Hematopoietic multipotent progenitor cell treated with erythropoietin and hydrocortisone succinate and interleukin-3 and kit ligand, for 6 days (in vitro differentiated cells): ENCODE results near the gene GRIN2C.
"Not testable (repeated sequence)": the region's sequence is repeated elsewhere in the genome, so short reads cannot be mapped to it uniquely, and the experiment has no call there.

ENCODE experiments used
- DNase-seq: peaks from one replicate; pipeline ENCODE4 v3.0.0-alpha.2; 2015

The GRIN2C gene

GRCh38 chr17:74859459-74860228 lies at the start of gene GRIN2C:
TSS of gene GRIN2C (minus strand) at chr17:74859885. CDS start at chr17:74855092, 4,793 bp downstream.
- DNase-seq = no peak

- not testable (repeated sequence) for DNase-seq
Observed at GRCh38 chr17:74909097-74909496, 49.4 kb upstream of the GRIN2C start.

GRCh38 chr17:74907012-74907411 lies 47.3 kb upstream of the GRIN2C start:
- no peak for DNase-seq

GRCh38 chr17:74906214-74906793 lies 46.6 kb upstream of the GRIN2C start:
- not testable (repeated sequence) for DNase-seq

- DNase-seq = no peak
Observed at GRCh38 chr17:74904687-74905409, 45.2 kb upstream of the GRIN2C start.

GRCh38 chr17:74903671-74904070 lies 44.0 kb upstream of the GRIN2C start:
- DNase-seq = no peak

- no peak for DNase-seq
Observed at GRCh38 chr17:74903034-74903433, 43.3 kb upstream of the GRIN2C start.

- no peak for DNase-seq
Observed at GRCh38 chr17:74901353-74902135, 41.9 kb upstream of the GRIN2C start.

GRCh38 chr17:74900208-74900607 lies 40.5 kb upstream of the GRIN2C start:
- DNase-seq = no peak

- DNase-seq = no peak
Observed at GRCh38 chr17:74898376-74898946, 38.8 kb upstream of the GRIN2C start.

- DNase-seq = no peak
Observed at GRCh38 chr17:74893936-74894671, 34.4 kb upstream of the GRIN2C start.

- DNase-seq = no peak
Observed at GRCh38 chr17:74892974-74893911, 33.6 kb upstream of the GRIN2C start, which contains the start of gene FADS6. TSS of gene FADS6 (minus strand) at chr17:74893633. CDS start at chr17:74893595, 38 bp downstream.

GRCh38 chr17:74892013-74892841 lies 32.5 kb upstream of the GRIN2C start:
- DNase-seq = no peak

GRCh38 chr17:74890554-74890953 lies 30.9 kb upstream of the GRIN2C start:
- no peak for DNase-seq

- DNase-seq = no peak
Observed at GRCh38 chr17:74888469-74888868, 28.8 kb upstream of the GRIN2C start.

- DNase-seq = no peak
Observed at GRCh38 chr17:74883241-74883745, 23.6 kb upstream of the GRIN2C start.

GRCh38 chr17:74882517-74883240 lies 23.0 kb upstream of the GRIN2C start:
- DNase-seq = no peak

- DNase-seq = no peak
Observed at GRCh38 chr17:74881073-74881472, 21.4 kb upstream of the GRIN2C start.

GRCh38 chr17:74879308-74879707 lies 19.6 kb upstream of the GRIN2C start:
- no peak for DNase-seq
